GM04504 (cell line): ENCODE measurements around the gene MRPL55.

Experiments
- DNase-seq: peaks from one replicate; pipeline ENCODE4 v3.0.0-alpha.2; 2012; ENCODE audit warnings: low read depth

MRPL55 gene

GRCh38 chr1:228070851-228071250 is 38.2 kb downstream of the MRPL55 start:
- DNase-seq: no peak

GRCh38 chr1:228070173-228070572 is 38.9 kb downstream of the MRPL55 start:
- no peak for DNase-seq

- DNase-seq: no peak
These were observed 40.7 kb downstream of the MRPL55 start for GRCh38 chr1:228068359-228068758.

- no peak for DNase-seq
These were observed 42.0 kb downstream of the MRPL55 start for GRCh38 chr1:228066891-228067654.

GRCh38 chr1:228066416-228066815 is 42.7 kb downstream of the MRPL55 start:
- DNase-seq: no peak

- no peak for DNase-seq
These were observed 43.4 kb downstream of the MRPL55 start for GRCh38 chr1:228065543-228066347.

- DNase-seq: no peak
These were observed 44.2 kb downstream of the MRPL55 start for GRCh38 chr1:228064741-228065542.

GRCh38 chr1:228064296-228064695 is 44.8 kb downstream of the MRPL55 start:
- DNase-seq: no peak

- DNase-seq: no peak
These were observed 45.6 kb downstream of the MRPL55 start for GRCh38 chr1:228063251-228064191.

GRCh38 chr1:228062812-228063211 is 46.3 kb downstream of the MRPL55 start:
- no peak for DNase-seq

GRCh38 chr1:228062085-228062791 is 46.9 kb downstream of the MRPL55 start:
- DNase-seq: no peak

- no peak for DNase-seq
These were observed 47.6 kb downstream of the MRPL55 start for GRCh38 chr1:228061411-228062084.

GRCh38 chr1:228060458-228061190 is 48.5 kb downstream of the MRPL55 start:
- no peak for DNase-seq

GRCh38 chr1:228059634-228060457 is 49.3 kb downstream of the MRPL55 start:
- DNase-seq: no peak

GRCh38 chr1:228058949-228059633 is 50.0 kb downstream of the MRPL55 start:
- no peak for DNase-seq

GRCh38 chr1:228058172-228058948 is 50.7 kb downstream of the MRPL55 start:
- no peak for DNase-seq
